DMS79 (cell line): ENCODE data around the gene COLEC12.

Experiments
- DNase-seq: peaks from one replicate; lab custom pipeline; 2025; lab: John Stamatoyannopoulos, UW

COLEC12 gene

DNA sequence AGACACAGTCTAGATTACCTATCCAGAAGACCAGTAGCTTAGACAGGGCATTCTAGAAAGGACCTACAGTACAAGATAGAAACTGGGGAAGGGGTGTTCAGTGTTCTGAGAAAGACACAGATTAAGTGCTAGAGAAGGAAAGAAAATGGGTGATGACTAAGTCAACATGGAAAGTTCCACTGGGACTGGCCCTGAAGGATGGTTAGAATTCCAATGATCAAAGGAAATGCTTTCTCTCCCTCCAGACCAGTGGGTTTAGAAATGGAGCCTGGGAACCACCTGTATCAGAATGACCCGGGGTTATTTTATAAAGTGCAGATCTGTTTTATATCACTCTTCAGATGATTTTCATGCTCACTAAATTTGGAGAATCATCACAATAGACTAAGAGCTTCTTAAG lies 5.8 kb upstream of the COLEC12 start:
- no peak for DNase-seq

DNA sequence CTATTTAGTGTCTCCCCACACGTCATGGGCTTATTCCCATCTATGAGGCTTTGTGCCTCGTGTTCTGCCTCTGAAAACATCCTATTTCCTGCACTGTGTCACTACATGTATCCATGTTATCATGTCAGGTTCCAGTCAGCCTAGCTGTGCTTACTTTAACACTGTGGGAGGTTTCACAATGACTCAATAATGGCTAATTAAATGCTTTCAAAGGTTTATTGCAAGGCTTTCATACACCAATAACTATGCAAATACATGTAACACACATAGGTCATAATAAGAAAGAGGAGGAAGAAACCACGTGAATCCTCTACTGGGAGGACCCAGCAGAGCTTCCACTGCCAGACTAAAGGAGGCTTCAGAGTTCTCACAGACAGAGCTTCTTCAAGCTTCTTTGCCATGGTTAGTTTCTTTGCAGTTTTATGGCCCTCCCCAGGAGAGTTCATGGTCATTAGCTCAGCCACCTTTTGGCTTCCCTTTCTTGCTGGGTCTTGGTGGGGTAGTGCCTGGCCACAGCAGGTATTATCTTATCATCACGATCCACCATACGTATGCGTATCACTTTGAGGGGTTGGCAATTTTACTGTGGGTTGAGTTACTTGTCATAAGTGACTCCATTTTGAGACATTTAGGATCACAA lies 5.1 kb upstream of the COLEC12 start:
- DNase-seq: no peak

DNA sequence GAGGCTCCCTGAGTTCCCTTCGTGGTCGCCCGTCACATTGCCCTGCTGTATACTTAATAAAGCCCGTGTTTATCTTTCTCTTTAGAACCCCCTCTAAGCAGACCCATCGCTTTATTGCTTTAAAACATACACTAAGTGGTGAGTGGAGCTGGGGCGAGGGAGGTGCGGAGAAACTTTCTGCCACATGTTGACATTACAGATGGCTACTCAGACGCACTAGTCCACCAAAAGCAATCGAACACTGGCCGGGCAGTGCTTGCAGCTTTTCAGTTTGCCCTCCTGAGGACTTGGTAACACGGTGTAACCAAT lies 859 bp upstream of the COLEC12 start:
- DNase-seq: no peak

DNA sequence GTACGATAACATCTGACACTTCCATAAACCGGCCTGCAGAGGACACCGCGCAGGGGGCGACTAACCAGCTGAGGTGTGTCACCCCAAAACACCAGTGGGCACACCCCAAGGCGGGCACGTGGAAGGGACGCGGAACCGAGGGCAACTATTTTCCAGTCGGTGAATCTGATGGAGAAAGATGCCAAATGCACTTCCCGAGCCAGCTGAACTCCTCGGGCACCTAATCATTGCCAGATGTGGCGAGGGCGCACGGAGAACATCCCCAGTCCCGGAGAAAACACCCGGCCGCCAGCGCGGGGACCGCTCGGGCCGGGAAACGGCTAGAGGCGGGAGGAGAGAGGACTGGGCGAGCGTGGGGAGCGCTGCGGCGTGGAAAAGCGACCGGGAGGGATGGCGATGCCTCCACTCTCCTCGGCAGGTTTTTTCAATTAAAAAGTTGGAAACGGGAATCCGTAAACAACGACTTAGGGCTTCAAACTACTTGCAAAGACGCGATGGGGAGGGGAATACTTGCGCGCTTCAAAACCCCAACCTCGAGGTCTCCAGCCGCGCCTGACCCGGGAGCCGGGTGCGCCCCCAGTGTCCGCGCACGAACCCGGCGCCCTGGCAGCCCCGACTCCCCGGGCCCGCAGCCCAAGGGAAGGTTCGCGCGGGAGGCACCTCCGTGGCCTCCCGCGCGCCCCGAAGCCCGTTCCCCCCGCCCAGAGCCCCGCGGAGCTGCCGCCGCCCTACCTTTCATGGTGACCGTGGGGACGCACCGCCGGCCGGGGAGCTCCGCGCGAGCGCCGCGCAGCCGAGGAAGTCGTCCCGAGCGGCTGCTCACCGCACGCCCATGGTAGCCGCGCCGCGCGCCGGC lies 497 bp downstream of the COLEC12 start:
- DNase-seq: no peak

DNA sequence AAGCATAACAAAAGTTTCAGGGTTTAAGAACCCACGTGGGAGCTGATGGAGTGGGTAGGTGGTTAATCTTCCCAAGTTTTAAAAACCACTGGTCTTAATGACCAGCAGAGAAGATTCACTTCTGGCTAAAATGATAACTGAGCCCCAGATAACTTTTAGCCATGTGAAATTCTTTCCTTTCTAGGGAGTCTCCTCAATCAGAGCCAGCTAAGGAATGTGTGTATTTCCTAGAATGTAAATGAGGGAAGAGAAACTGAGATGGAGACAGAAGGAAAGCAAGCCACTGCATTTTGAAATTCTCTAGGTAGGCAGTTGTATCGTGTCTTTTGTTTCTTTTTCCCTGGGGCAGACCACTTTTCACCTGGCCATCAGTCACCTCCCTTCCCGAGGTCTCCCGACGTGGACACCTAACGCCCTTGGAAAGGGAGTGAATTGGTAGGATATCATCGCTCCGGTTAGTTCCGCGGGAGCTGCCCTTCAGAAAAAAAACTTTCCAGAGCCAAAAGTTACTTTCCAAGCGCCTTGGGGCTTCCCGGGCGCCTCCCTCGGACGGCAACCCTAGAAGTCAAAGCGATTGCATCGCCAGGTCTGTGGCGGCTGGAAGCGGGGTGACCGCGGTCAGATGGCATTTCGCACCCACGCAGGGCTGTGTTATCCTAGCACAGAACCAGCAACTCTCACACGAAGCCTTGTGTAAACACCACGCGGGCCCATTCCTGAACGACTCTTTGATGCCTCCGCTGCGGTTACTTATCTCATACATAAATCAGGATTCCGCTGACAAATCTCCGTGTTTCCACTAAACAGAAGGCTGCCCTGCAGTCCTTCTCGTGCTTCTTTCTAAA lies 1.3 kb downstream of the COLEC12 start:
- no peak for DNase-seq

DNA sequence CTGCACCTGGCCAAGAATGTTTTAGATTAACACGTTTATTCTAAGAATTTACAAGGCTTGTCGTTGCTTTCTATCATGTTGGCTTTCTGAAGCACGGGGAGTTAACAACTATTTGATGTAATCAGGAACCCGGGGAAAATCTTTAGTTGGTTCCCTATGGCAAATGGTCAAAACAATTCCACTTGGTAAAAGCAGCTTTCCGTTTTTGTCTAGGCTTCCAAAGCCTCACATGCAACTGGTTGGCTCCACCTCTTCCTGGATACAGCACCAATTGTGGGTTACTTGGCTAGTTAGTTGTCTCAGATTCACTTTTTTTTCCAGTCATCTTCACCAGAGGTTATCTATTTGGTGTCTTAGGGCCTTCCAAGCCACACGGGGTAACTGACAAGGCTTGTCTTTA lies 2.8 kb downstream of the COLEC12 start:
- DNase-seq: no peak

DNA sequence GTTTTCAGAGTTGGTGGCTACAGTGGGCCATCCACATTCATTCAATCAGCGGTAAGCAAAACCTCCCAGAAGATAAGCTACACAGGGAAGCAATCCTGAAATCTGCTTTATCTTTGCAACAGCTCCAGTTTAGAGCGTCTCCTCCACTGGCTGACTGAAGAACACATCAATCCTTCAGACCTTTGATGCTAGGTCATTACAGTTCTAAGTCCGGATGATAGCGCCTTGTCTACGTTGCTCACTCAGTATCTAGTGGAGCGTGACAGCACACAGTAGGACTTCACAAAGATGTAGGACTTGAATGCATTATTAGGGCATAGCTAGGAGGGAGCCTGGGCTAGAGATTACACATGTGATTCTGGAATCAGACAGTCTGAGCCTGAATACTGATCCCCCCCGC lies 5.0 kb downstream of the COLEC12 start:
- DNase-seq: no peak

DNA sequence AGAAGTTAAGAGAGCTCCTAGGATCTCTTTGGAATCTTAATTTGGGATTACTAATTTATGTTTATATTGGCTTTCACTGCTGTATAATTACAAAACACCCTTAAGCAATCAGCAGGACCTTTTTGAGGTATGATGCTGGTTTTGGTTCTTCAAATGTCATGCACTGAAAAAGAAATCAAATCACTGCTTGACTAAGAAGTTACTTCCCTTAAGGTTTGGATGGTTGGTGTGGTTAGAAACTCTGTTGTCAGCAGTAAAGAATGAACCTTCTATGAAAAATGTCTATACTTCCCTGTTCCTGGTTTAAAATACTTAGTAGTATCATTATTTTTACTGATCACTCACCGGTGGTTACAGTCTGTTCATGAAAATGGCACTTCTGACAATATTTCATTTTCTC lies 5.5 kb downstream of the COLEC12 start:
- DNase-seq: no peak

DNA sequence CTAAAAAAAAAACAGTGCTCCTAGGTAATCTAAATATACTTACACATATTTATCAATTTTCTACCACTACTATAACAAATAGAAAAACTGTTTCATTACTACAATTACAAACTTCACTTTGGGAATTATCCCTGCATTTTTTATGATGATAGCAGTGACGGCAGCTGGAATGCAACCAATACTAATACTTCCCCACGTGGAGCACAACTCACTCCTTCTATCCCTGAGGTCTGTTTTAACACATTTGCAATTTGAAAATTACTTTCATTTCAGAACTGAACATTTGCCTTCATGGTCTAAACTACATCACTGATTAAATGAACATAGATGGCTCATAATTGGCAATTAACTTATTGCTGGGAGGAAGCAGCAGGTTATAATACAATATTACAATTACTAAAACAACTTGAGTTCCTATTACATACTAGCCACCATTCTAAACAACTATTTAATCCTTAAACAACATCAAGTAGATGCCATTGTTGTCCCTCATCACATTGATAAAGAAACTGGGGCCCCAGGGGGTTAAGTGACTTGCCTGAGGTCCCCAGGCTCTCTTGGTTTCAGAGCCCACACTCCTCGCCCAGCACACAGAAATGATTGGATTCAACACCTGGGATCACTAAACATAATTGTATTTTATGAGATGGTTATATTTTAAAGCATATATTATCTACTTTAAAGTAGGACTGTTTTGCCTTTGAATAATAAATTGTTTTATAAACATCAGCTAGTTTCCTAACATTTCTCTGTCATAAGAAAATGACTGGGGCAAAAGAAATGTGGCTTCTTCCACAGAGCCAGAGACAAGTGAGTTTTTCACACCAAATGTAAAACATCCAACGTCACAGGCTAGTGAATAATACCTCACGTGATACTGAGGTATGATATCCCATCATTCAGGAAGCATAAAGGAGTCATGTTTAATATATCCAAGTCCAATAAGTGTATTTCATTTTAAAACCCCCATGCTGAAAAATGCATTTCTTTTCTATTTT lies 6.2 kb downstream of the COLEC12 start:
- DNase-seq: no peak

DNA sequence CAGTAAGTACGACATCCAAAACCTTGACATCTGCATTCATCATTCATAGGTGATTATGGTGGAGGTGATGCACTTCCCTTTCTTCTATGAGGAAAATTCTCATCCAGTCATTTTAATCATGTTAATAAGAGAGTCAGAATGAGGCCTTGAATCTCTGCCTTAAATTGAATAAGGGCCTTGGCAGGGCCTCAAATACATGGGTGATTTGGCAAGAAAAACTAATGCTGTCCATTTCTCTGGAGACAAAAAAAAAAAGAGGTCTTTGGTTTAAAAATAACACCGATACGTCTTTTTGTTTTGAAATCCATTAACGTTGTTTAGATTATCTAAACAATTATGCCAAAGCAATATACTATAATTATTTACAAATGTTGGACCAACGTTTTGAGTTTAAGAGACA lies 8.1 kb downstream of the COLEC12 start:
- no peak for DNase-seq

DNA sequence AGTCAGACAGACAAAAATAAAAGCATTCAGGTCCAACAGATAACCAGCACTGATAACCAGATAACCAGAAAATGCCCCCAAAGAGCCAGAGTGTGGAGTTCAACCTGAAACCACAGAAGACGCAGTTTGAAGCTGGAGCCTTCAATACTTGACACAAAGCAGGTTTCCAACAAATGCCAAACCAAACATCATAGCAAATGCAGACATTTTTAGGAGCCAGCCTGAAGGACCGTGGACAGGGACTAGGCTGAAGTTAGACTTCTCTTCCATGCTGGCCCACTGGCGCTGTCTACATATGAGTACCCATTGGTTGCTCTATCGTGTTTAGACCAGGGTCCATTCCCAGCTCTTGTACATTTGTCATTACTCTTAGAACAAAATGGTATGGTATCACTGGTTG lies 9.9 kb downstream of the COLEC12 start:
- no peak for DNase-seq

DNA sequence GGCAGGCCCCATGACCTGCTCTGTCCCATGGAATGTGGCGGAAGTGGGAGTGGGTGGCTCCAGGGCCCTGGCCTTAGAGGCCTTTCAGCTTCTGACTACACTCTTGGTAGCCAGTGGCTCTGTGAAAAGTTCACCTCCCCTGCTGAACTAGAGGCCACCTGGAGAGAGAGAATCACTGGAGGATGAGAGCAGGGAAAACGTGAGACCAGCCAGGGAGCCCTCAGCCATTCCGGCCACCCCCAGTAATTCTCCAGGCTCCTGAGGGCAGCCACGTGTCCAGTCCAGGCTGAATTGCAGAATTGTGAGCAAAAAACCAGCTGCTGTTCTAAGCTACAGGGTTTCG lies 10.5 kb downstream of the COLEC12 start:
- no peak for DNase-seq

DNA sequence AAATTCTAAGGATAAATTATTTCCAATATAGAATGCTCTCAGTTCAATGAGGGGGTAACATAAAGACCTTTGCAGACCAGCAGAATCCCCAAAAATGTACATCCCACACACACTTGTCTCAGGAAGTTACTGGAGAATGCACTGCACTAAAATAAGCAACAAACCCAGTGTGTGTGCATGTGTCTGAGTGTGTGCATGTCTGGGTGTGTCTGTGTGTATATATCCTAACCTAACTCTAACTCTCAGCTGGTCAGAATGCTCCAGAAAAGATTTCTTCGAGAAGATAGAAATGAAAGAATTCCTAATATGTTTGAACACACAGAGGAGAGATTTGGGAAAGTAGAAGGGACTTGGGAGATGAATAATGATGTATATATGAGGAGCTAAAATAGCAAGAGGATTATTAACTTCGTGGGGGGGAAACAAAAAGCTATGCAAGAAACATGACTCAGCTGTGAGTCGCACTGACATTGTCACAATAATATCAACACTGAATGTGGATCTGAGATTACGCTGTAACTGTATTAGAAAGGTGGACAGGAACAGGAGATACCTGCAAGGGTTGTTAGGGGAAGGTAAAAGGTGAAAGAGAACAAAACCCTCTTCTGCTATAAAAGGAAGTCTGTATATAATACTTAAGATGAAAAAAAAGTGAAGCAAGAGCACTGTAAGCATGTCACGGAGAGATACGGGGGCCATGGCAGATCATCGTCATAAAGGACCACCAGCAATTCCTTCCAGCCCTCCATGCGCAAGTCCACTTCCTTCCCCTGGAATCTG lies 11.1 kb downstream of the COLEC12 start:
- DNase-seq: no peak

DNA sequence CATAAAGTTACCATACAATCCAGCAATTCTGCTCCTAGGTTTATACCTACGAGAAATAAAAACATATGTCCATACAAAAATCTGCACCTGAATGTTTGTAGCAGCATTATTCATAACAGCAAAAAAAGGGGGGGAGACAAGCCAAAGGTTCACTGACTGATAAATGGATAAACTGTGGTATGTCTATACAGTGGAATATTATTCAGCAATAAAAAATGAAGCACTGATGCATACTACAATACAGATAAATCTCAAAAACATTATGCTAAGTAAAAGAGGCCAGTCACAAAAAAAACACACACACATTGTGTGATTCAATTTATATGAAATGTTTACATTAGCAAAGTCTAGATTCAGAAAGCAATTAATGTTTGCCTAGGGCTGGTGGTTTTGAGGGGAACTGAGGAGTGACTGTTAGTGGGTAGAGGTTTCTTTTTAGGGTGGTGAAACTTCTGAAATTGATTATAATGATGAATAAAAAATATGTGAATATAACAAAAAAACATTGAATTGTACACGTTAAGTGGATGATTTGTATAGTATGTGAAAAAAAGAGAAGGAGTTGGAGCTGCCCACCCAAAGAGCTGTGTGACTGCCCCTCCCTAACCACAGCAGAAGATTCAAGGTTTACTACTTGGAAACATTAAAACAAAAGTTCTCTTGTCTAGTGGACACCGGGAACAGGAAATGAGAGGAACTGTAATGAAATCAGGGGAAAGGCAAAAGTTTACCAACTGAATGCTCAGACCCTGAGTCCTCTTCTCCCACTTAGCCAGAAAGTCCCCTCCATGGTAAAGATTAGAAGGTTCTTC lies 13.4 kb downstream of the COLEC12 start:
- DNase-seq: no peak

DNA sequence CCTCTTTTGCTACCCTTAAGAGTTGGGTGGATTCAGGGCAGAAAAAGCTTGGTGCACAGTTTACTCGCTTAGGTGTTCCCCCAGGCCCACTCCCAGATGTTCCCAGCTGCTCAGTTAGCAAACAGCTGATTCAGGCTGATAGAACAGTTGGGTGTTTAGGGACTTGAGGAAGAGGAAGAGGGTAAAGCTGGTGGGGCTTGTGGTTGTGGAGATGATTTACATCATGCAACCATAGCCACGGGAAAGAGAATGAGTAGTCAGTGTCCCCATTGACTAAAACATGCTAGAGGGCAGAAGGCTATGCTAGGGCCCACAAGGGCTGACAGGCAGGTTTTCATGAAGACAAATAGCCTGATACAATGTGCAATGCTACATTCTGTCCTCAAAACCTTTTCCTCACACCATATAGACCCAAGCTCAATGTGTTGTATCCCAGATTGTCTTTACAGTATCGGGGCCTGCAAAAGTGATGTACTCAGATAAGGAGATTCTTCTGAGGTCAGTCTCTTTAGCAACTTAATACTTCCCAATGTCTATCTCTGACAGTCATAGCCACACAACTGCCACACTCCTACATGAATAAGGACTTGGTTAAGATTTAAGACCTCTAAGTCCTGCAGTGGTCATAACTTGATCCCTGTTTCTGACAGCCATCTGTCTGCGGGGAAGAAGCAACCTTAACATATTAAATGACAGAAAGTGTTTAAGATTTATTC lies 15.6 kb downstream of the COLEC12 start:
- DNase-seq: no peak

DNA sequence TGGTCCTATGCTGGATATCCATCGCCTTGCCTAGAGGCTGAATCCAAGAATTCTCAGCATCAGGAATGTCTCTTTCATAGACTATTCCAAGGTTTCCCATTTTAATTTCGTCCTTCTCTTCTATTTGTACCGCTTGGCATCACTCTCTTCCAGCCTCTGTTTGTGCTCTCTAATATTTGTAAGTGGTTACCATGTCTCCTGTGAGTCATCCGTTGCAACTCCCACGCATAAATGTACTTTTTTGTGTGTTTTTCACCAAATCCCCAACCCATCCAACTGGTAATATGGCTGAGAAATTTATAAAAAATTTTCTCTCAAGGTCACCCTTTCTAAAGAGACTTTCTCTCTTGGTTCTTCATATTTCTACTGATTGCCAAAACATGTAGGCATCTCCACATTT lies 21.8 kb downstream of the COLEC12 start:
- DNase-seq: no peak

DNA sequence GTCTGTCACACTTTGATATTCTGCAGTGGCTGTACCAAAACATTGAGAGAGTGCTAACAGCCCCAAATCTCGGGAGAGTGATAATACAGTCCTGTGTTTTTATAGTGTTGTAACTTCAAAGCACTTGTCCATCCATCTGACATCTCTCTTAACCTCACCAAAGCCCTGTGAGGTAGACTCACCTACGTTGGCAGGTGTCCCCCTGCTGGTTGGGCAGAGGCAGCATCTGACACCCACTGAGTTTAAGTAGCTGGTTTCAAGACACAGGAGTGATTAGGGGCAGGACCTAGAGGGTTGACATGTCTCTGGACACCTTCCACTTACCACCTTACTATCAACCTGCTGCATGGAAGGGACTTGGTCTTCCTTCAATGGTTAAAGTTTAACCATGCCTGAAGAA lies 22.9 kb downstream of the COLEC12 start:
- DNase-seq: no peak

DNA sequence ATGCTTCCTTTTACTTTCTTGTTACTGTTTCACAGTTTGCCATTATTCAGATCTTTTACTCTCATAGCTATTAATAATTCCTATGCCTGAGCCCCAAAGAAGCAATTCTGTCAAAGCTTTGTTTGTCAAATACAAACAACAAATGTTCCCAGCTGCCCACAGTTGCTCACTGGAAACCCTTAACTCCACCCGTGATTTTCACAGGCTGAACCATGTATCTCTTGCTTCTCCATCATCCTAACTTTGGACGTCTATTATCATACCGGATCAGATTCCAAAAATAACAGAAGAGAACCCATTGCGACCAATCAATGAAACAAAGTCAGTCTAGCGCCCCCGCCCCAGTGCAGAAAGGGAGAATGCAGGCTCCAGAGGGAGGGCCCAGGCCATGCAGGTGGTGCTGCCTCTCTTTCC lies 24.2 kb downstream of the COLEC12 start:
- DNase-seq: no peak

DNA sequence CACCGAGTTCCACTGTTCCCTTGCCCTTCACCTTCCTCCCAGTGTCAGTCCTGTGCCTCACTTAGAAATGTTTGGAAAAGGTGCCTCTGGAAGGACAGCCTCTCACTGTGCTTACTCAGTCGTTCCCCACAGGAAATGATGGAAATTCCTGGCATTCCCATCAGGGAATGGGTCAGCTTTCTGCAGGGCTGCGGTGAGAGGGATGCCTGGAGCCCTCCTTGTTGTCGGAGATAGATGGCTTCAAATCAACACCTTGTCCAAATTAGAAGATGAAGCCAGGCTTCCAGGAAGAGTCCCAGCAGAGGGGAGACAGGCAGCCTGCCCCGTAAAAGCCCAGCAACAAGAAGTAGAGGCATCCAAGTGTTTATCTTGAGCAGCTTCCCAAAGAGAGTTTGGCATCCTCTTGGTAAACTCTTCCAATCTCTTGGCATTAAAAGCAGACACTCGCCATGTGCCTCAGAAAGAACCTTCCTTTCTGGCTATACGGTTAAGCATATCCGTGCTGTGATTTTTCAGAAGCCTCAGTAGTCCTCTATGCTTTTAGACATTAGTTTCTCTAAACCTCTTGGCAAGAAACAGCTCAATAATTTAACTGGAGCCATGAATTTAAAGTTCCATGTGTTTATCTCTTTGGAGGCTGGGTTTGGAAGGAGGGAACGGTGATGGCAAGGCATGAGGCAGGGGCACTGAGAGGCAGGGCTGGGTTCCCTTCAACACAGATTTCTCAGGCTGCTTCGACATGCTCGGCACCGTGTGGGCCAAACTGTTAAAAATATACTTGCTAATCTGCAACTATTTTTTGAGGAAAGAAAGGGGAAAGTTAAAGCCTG lies 25.1 kb downstream of the COLEC12 start:
- no peak for DNase-seq
